Measurements from ENCODE around the gene NXNL1.

DNA sequence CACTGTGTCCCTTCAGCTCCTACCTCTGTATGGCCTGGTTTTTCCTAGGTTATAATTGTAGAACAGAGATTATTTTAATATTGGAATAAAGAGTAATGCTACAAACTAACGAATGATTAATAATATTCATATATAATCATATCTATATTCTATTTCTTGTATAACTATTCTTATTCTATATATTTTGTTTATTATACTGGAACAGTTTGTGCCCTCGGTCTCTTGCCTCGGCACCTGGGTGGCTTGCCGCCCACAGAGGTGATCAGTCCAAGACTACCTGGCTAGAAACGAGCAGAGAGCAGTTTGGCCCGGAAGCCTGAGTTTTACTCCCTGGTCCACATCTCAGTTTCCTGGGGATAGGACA lies 5.7 kb upstream of the NXNL1 start:
- TF ChIP-seq RAD21 (IDR thresholded peaks at IDR 0.05 in 1 of 2, conservative IDR thresholded peaks at IDR 0.05 in 1 of 2; ENCODE audit: low read depth in 2 of 2, low read length in 2 of 2): no peak
- TF ChIP-seq EP300 (IDR thresholded peaks at IDR 0.05; ENCODE audit: borderline replicate concordance in 1 of 2, low read depth in 2 of 2, low read length in 2 of 2): no peak
- no peak for TF ChIP-seq POLR2A (IDR thresholded peaks at IDR 0.05; ENCODE audit: control extremely low read depth in 1 of 2, low read depth in 2 of 2, low read length in 2 of 2)
- TF ChIP-seq SIRT6 (IDR thresholded peaks at IDR 0.05; ENCODE audit: low read length): no peak
- TF ChIP-seq, protein P1, sequence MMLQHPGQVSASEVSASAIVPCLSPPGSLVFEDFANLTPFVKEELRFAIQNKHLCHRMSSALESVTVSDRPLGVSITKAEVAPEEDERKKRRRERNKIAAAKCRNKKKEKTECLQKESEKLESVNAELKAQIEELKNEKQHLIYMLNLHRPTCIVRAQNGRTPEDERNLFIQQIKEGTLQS (IDR thresholded peaks at IDR 0.05; ENCODE audit: insufficient read depth, low read depth, low read length): no peak
- TF ChIP-seq SIN3A (conservative IDR thresholded peaks at IDR 0.05 in 1 of 2, IDR thresholded peaks at IDR 0.05 in 1 of 2; ENCODE audit: low read depth in 1 of 2, low read length in 2 of 2): no peak
- no peak for TF ChIP-seq MAFK (IDR thresholded peaks at IDR 0.05; ENCODE audit: low read depth, low read length)
- TF ChIP-seq SRF (IDR thresholded peaks at IDR 0.05; ENCODE audit: low read depth, low read length): no peak
- no peak for TF ChIP-seq POLR2AphosphoS5 (IDR thresholded peaks at IDR 0.05; ENCODE audit: low read depth, low read length)
- TF ChIP-seq, protein P2, sequence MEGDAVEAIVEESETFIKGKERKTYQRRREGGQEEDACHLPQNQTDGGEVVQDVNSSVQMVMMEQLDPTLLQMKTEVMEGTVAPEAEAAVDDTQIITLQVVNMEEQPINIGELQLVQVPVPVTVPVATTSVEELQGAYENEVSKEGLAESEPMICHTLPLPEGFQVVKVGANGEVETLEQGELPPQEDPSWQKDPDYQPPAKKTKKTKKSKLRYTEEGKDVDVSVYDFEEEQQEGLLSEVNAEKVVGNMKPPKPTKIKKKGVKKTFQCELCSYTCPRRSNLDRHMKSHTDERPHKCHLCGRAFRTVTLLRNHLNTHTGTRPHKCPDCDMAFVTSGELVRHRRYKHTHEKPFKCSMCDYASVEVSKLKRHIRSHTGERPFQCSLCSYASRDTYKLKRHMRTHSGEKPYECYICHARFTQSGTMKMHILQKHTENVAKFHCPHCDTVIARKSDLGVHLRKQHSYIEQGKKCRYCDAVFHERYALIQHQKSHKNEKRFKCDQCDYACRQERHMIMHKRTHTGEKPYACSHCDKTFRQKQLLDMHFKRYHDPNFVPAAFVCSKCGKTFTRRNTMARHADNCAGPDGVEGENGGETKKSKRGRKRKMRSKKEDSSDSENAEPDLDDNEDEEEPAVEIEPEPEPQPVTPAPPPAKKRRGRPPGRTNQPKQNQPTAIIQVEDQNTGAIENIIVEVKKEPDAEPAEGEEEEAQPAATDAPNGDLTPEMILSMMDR (IDR thresholded peaks at IDR 0.05; ENCODE audit: control extremely low read depth in 1 of 3, insufficient read depth in 1 of 3, low read depth in 1 of 3, low read length in 3 of 3): no peak
- no peak for TF ChIP-seq EZH2 (IDR thresholded peaks at IDR 0.05; ENCODE audit: low read depth, low read length, severe bottlenecking)
- TF ChIP-seq, protein P3, sequence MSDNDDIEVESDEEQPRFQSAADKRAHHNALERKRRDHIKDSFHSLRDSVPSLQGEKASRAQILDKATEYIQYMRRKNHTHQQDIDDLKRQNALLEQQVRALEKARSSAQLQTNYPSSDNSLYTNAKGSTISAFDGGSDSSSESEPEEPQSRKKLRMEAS (IDR thresholded peaks at IDR 0.05): no peak

Data from H1 (cell line).